Central memory CD4-positive, alpha-beta T cell (primary cell): ENCODE data around the gene ARHGAP15.

Experiments
- DNase-seq: peaks from one replicate; pipeline ENCODE4 v3.0.0; 2022

Gene ARHGAP15

GRCh38 chr2:143545949-143546255 lies 416.7 kb downstream of the ARHGAP15 start:
- no peak for DNase-seq

GRCh38 chr2:143548032-143548431 lies 418.8 kb downstream of the ARHGAP15 start:
- DNase-seq: no peak

GRCh38 chr2:143550500-143550899 lies 421.3 kb downstream of the ARHGAP15 start:
- DNase-seq: no peak

- DNase-seq: no peak
Observed at GRCh38 chr2:143551971-143552650, 422.9 kb downstream of the ARHGAP15 start.

DNA sequence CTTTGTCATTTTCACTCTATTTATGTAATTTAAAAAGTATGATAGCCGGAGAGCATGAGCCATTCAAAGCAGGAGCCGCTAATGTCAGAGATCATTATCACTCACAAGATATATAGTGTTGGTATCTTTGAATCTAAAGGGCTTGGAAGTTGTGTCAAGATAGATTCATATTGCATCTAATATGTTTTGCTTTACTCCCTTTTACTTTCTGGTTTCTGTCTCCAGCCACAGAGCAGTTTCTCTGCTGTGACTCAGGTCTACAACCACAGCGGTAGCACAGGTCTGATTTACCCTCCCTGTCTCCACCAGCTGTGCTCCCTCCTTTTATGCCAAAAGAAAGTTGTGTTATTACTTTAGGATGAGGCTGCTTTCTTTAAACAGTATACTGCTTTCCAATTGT lies 424.0 kb downstream of the ARHGAP15 start:
- no peak for DNase-seq

DNA sequence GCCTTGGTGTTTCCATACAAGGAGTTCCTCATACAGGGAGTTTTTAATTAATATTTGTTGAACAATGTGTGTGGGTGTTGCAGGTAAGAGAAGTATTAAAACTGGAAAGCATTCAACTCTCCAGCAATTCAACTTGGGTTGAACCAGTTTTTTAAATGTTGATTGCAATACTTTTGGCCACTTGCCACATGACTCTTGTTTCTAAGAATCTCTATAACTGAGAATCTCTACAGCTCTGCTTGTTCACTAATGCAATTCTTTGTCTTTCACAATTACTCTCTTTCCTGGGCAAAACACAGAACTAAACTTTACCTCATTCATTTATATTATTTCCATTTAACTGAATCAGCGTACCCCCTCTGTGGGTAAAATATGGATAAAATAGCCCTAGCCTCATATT lies 429.4 kb downstream of the ARHGAP15 start:
- no peak for DNase-seq

DNA sequence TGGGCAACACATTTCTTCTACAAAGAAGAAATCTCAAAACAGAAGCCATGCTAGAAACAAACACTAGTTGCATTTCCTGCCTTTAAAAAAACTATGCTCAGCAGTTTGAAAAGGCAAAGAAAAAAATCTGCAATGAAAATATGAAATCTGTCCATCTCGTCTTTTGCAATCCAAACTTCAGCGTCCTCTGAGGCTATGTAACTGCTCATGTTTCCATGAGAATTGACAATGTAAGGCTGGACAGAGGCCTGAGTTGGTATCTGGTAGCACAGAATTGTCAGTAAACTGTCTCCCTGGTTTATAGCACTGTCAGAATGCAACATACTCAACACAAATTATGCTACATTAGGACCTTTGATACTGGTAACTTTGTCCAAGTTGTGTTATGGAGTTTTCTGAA lies 429.9 kb downstream of the ARHGAP15 start:
- DNase-seq: no peak

- no peak for DNase-seq
Observed at GRCh38 chr2:143560724-143561123, 431.5 kb downstream of the ARHGAP15 start.

DNA sequence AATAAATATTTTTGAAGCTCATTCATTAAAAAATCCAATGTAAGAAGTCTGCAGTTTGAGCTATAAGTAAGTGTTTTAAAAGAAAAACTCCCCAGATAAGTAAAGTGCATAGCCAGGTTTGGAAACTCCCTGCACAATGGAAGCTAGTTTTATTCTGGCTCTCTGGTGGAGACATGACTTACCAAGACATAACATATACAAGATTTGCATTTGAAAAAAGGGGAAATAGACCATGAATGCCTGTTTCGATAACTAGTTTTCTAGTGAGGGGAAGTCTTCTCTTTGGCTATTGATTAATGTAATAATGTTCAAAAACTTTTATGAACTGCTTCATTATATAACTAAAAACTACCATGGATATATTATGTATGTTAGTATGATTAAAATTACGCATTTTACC lies 435.2 kb downstream of the ARHGAP15 start:
- DNase-seq: no peak

- no peak for DNase-seq
Observed at GRCh38 chr2:143571747-143572146, 442.5 kb downstream of the ARHGAP15 start.

- DNase-seq: no peak
Observed at GRCh38 chr2:143572421-143572820, 443.2 kb downstream of the ARHGAP15 start.

GRCh38 chr2:143574069-143574468 lies 444.9 kb downstream of the ARHGAP15 start:
- no peak for DNase-seq

DNA sequence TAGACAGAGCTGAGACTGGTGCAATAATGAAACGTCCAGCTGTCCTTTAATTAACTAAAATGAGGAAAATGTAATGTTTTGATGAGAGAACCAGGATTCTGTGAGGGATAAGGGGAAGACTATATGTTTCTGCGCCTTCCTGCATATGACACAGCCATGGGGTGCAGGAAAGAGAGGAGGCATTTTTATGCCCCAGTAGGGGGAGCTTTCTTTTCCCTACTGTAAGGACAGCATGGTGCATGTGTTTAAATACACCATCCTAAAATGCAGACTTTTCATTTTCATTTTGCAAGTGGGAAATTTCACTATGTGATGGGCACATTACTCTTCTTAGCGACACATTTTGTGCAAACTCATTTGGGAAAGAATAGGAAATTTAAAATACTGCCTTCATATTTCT lies 446.1 kb downstream of the ARHGAP15 start:
- no peak for DNase-seq

GRCh38 chr2:143577489-143577888 lies 448.3 kb downstream of the ARHGAP15 start:
- no peak for DNase-seq

GRCh38 chr2:143579456-143579855 lies 450.2 kb downstream of the ARHGAP15 start:
- no peak for DNase-seq

- no peak for DNase-seq
Observed at GRCh38 chr2:143581134-143581533, 451.9 kb downstream of the ARHGAP15 start.

GRCh38 chr2:143582046-143582747 lies 453.0 kb downstream of the ARHGAP15 start:
- DNase-seq: no peak

- DNase-seq: no peak
Observed at GRCh38 chr2:143584936-143585335, 455.7 kb downstream of the ARHGAP15 start.

DNA sequence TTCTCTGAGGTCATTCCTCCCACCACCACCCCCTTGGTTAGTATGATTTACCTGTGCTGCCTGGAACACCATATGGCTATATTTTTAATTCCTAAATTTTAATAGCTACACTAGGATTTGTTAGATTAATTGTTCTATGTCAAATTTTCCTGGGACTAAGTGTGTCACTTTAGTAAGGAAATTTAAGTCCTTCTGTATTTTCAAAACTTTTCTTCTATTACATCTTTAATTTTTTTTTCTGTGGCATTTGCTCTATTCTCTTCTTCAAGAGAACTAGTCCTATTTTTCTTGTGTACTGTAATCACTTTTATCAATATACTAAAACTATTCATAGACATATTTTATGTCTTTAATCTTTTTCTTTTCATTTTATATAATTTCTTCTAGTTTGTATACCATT lies 456.9 kb downstream of the ARHGAP15 start:
- DNase-seq: no peak

GRCh38 chr2:143588746-143589145 lies 459.5 kb downstream of the ARHGAP15 start:
- DNase-seq: no peak

- no peak for DNase-seq
Observed at GRCh38 chr2:143594161-143594560, 464.9 kb downstream of the ARHGAP15 start.

GRCh38 chr2:143594745-143595144 lies 465.5 kb downstream of the ARHGAP15 start:
- no peak for DNase-seq

DNA sequence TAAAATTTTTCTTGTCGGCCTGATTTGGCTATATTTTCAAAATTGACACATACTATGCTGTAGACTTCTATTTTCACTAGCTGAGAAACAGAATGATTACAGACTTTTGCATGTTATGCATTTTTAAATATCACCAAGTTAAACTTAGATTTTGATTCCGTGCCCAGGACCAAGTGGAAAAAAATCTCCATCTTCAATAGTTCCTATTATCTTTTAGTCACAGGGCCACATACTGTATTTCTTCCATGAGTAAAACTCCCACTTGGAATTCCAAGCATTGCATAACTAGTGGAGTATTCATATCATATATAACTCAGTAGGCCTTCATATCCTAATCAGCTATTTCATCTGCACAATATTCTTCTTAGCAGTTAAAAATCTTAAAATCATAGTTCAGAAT lies 470.9 kb downstream of the ARHGAP15 start:
- DNase-seq: no peak

DNA sequence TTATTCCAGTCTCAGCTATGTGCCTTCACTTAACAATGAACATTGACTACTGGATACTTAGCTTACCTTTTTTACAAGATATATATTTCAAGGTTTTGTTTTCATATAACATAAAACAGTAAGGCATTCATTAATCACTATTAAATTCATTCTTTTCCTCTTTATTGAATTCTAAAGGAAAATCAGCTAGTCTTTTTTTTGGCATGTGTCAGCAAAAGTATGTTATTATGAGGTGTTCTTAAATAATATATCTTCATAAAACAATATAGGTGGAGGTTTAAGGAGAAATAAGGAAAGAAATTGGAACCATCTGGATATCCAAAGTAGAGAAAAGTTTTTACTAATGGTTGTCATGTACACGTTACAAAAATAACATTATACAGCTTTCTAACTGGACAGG lies 472.6 kb downstream of the ARHGAP15 start:
- DNase-seq: no peak
